Activated CD8-positive, alpha-beta T cell treated with anti-CD3 and anti-CD28 coated beads, Interleukin-2, amount 10 ng/mL, durations not matched to agents 7 days and 5 days (primary cell): ENCODE measurements around the gene KCNK16. TPM values are rescaled to one million over a fixed set of nuclear protein-coding genes. Genes with fewer than 3 reads are reported as not detected.

Experiments
- ATAC-seq: fragments of 150-1000 bp; cut with Tn5 transposase; one replicate; pipeline ENCODE4 v1.10.0; 2021; ENCODE audit warnings: moderate library complexity
- CTCF ChIA-PET: fragments of 350-600 bp; sonication (Branson Sonifier 250); formaldehyde crosslinking; loops from one replicate; lab custom pipeline; 2021; ENCODE audit warnings: antibody characterized with exemption; lab: Charles Lee
- POLR2A ChIA-PET: fragments of 350-600 bp; sonication (Branson Sonifier 250); formaldehyde crosslinking; loops from one replicate; lab custom pipeline; 2021; ENCODE audit warnings: antibody characterized with exemption; lab: Charles Lee
- DNase-seq: peaks from one replicate; pipeline ENCODE4 v3.0.0-alpha.2; 2020
- H3K27ac Mint-ChIP-seq: one replicate; pipeline ENCODE4 v1.8.0; 2021; ENCODE audit warnings: mild to moderate bottlenecking, mixed read lengths
- H3K27me3 Mint-ChIP-seq: one replicate; pipeline ENCODE4 v1.8.0; 2021; ENCODE audit warnings: low read depth, mixed read lengths
- H3K36me3 Mint-ChIP-seq: one replicate; pipeline ENCODE4 v1.8.0; 2021; ENCODE audit warnings: low read depth, mixed read lengths
- H3K4me1 Mint-ChIP-seq: one replicate; pipeline ENCODE4 v1.8.0; 2021; ENCODE audit warnings: low read depth, mixed read lengths
- H3K4me3 Mint-ChIP-seq: one replicate; pipeline ENCODE4 v1.8.0; 2021; ENCODE audit warnings: mild to moderate bottlenecking, mixed read lengths
- H3K9me3 Mint-ChIP-seq: one replicate; pipeline ENCODE4 v1.8.0; 2022; ENCODE audit warnings: mixed read lengths; ENCODE audit not compliant: insufficient read depth
- total RNA-seq, 2 experiments: library from RNA; stranded (reverse); gene quantifications; one replicate each; pipeline ENCODE4 v1.2.3, GENCODE V29; 2021

Gene KCNK16
- not detected for total RNA-seq

DNA sequence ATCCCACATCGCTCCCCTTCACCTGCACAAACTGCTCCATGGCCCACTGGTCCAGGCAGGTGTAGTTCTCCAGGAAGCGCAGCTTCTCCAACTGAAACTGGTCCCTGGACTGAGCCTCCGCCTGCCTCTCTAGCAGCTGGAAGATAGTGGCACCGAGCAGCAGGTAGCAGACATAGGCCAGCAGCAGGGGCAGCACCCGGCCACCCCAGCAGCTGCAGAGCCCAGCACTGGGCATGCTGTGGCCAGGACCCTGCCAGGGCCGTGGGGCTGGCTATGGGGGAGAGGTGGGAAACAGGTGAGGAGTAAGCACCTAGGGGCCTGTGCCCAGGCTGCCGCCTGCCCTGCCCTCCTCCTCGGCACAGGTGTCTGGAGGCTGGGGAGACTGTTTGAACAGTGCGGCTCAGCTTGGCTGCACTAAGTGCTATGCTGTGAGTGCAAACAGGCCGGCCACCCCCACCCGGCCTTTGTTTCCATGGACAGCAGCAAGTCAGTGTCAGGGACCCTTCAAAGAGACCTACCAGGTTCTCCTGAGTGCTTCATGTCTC is at the start of gene KCNK16:
Gene KCNK16 (minus strand): TSS at position 397 of the 545 bp plus-strand sequence. CDS start 162 bp downstream, at position 235.
- Mint-ChIP-seq H3K27me3 (peaks cover 26% of the 10 kb centered on the region), H3K4me1 (no peaks in the 10 kb centered on the region), H3K9me3 (no peaks in the 10 kb centered on the region), H3K36me3 (no peaks in the 10 kb centered on the region), H3K27ac (no peak within 1 kb of the TSS), H3K4me3 (no peak within 1 kb of the TSS)
- DNase-seq = no peak
- POLR2A ChIA-PET = no interaction called here
- no peak for ATAC-seq
- CTCF ChIA-PET = no interaction called here

DNA sequence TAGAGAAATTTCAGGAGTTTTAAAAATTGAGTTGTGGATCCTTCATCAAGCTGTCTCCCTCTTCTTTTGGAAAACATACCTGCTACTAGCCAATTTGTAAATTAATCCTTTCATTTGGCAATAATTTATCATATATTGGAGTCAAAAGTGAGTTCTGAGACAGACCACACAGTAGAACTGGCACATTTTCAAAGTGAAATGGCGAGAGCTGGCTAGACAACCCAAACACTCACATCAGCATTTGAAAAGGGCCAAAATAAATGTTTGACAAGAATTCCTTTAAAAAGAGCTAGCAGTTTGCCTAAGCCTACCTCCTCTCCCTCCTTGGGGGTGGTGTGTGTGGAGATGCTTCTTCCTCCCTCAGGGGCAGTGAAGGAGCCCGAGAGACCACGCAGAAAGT is 47.9 kb upstream of the KCNK16 start:
- ChIA-PET CTCF (interaction anchor here (1.5 kb wide), 1 partner anchor 8 kb away, joined by 4 read pairs; no protein-coding TSS in a partner anchor), POLR2A (interaction anchor here (0.6 to 1.0 kb wide), 2 partner anchors 49 to 1525 kb away, joined by 3 to 4 read pairs; no protein-coding TSS in a partner anchor)
- peaks cover 3% of the 10 kb centered on the region for H3K27me3 Mint-ChIP-seq
- H3K36me3 Mint-ChIP-seq = no peaks in the 10 kb centered on the region
- H3K27ac Mint-ChIP-seq = no peak overlapping the region
- H3K4me1 Mint-ChIP-seq = no peaks in the 10 kb centered on the region
- H3K4me3 Mint-ChIP-seq = no peak overlapping the region
- DNase-seq (no peak), ATAC-seq (no peak)
- H3K9me3 Mint-ChIP-seq = no peaks in the 10 kb centered on the region

DNA sequence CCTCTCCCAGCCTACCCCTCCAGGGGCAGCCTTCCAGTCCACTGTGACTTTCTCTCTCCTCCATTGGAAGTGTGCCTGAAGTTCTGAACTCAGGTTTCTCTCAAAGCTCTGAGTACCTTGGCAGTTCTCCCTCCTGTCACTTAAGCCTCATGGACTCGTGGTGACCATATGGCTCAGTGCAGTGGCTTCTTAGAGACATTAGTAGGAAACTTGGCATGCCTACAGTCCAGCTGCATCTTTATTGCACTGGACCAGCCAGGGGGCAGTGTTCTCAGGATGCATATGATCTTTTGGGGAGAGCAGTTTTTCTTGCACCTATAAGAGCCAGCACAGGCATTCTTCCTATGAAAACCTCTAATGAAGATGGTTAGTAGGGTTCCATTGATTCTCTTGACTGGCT is 47.5 kb upstream of the KCNK16 start:
- ATAC-seq (no peak), DNase-seq (no peak)
- no peaks in the 10 kb centered on the region for H3K4me1 Mint-ChIP-seq
- no peak overlapping the region for H3K27ac Mint-ChIP-seq
- ChIA-PET POLR2A (interaction anchor here (0.6 to 1.0 kb wide), 2 partner anchors 50 to 1525 kb away, joined by 3 to 4 read pairs; no protein-coding TSS in a partner anchor), CTCF (no interaction called here)
- peaks cover 1% of the 10 kb centered on the region for H3K27me3 Mint-ChIP-seq
- H3K4me3 Mint-ChIP-seq = no peak overlapping the region
- no peaks in the 10 kb centered on the region for H3K36me3 Mint-ChIP-seq
- no peaks in the 10 kb centered on the region for H3K9me3 Mint-ChIP-seq

DNA sequence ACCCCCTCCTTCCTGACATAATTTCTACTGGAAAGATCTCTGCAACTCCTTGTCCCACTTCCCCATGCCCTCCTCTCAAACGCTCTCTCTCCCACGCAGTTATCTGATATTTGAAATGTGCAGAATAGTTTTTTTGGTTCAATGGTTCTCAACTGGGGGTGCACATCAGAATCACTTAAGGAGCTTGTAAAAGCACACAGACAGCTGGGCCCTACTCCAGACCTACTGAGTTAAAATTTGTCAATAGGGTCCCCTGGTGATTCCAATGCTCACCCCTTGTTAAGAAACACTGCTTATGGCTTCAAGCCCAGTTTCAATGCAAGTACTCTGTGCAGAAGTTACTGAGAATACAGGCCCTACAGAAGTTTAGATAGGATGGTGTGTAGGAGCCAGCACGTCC is 45.2 kb upstream of the KCNK16 start:
- Mint-ChIP-seq H3K27me3 (no peaks in the 10 kb centered on the region), H3K36me3 (no peaks in the 10 kb centered on the region), H3K4me3 (no peak overlapping the region), H3K27ac (no peak overlapping the region), H3K4me1 (no peaks in the 10 kb centered on the region), H3K9me3 (no peaks in the 10 kb centered on the region)
- CTCF ChIA-PET = no interaction called here
- ATAC-seq (no peak), DNase-seq (no peak)
- POLR2A ChIA-PET = no interaction called here

DNA sequence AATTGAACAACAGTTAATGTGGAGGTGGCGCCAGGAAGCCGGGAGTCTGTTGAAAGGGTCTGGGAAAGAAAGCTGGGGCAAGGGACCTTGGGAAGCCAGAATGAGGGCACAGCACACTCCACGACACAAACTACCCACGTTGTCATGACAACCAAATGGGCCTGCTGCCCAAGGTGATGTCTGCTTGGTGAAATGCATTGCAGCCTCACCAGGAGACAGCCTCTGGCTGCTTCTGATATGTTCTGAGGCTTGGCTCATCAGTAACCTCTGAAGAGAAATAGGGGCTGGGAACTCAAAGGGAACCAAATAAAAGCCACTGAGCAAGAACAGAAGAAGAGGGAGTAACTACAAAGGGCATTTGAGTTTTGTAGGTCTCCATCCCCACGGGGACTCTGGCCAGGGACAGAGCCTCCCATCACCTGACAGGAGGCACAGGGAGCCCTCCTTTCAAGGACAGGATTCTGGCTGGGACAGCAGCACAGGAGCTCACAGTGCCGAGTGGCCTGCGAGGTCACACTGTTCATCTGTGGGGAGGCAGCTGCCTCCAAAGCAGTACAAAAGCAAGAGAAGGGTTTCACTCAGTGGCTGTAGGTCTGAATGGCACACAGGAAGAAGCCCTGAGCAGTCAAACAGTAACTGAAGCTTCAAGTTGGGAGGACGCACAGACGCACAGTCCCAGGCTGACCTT is 44.6 kb upstream of the KCNK16 start:
- Mint-ChIP-seq H3K4me3 (no peak overlapping the region), H3K9me3 (no peaks in the 10 kb centered on the region), H3K27ac (no peak overlapping the region), H3K4me1 (no peaks in the 10 kb centered on the region), H3K27me3 (no peaks in the 10 kb centered on the region), H3K36me3 (no peaks in the 10 kb centered on the region)
- CTCF ChIA-PET = no interaction called here
- POLR2A ChIA-PET = no interaction called here
- ATAC-seq = no peak
- no peak for DNase-seq

DNA sequence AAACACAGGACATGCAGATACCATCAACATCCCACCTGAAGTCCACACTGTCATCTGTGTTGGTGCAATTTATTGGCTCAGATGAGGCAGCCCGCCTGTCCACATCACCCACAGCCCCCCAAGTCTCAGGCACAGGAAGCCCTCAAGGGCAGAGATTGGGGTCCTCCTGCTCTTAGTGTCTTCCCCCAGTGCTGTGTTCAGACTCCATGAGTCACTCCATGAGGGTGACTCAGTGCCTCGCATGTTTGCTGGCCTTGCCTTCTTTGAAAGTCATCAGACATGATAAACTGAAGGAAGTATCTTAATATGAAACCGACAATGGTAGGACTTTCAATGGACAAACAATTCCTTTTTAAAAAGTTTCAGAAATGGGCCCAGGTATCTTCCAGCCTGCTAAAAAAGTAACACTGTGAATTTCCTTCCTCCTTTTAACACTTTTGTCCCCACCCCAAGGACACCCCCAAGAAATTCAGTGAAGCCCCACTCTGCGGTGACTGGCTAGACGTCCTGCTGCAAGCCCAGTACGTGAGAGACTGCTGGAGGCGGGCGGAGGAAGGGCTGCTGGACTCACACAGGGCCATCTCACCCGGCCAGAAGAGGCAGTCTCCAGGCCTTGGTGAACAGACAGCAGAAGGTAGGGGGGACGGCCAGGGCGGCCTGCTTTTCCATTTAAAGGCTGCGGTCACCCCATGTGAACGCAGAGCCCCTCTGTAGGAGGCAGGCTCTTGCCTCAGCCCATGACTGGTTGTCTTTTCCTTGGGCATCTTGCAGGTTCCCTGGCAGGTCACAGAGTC is 43.0 kb upstream of the KCNK16 start:
- DNase-seq (no peak), ATAC-seq (no peak)
- CTCF ChIA-PET = no interaction called here
- POLR2A ChIA-PET = no interaction called here
- Mint-ChIP-seq H3K4me1 (no peaks in the 10 kb centered on the region), H3K4me3 (no peak overlapping the region), H3K9me3 (no peaks in the 10 kb centered on the region), H3K27me3 (no peaks in the 10 kb centered on the region), H3K27ac (no peak overlapping the region), H3K36me3 (no peaks in the 10 kb centered on the region)

DNA sequence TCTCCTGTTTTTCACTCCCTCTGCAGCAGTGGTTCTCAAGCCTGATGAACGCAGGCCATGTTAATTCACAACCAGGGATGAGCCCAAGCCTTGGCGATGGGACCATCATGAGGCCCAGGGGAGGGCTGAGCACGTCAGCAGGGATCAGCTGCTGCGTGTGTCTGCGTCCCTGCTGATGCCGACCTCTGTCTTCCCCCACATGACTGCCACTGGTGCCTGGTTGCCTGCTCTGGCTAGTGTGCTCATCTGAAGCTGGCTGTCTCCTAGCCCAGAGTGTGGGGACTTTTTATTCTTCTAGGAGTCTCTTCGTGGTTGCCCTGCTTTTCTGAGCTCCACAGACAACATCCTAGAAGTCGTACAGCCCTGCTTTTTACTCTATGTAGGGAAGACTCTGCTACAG is 40.8 kb upstream of the KCNK16 start:
- no peaks in the 10 kb centered on the region for H3K36me3 Mint-ChIP-seq
- H3K4me3 Mint-ChIP-seq = no peak overlapping the region
- no peaks in the 10 kb centered on the region for H3K9me3 Mint-ChIP-seq
- DNase-seq = no peak
- no peaks in the 10 kb centered on the region for H3K4me1 Mint-ChIP-seq
- ChIA-PET CTCF (interaction anchor here (1.8 kb wide), 2 partner anchors 8 to 178 kb away, joined by 4 read pairs; no protein-coding TSS in a partner anchor), POLR2A (no interaction called here)
- ATAC-seq = no peak
- no peak overlapping the region for H3K27ac Mint-ChIP-seq
- no peaks in the 10 kb centered on the region for H3K27me3 Mint-ChIP-seq

DNA sequence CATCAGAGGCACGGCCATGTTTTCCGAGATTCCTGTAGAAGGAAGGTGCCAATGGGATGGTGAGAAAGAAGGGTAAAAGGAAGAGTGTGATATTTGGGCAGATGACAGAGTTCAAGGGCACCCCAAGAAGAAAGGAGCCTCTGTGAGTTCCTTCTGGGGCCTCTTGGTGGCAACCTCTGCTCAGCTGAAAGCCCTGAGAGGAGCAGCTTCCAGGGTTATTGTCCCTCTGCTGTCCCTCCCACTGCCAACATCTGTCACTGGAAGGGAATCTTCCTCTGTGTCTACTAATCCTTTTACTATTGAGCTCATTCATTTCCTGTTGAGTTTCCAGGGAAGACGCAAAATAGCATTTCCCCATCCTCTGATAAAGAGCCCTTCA is 40.0 kb upstream of the KCNK16 start:
- Mint-ChIP-seq H3K9me3 (no peaks in the 10 kb centered on the region), H3K4me3 (no peak overlapping the region), H3K27me3 (no peaks in the 10 kb centered on the region), H3K27ac (no peak overlapping the region), H3K4me1 (no peaks in the 10 kb centered on the region), H3K36me3 (no peaks in the 10 kb centered on the region)
- ATAC-seq = no peak
- ChIA-PET CTCF (interaction anchor here (0.8 to 1.8 kb wide), 7 partner anchors 8 to 518 kb away, joined by 3 to 4 read pairs (median 3); no protein-coding TSS in a partner anchor), POLR2A (interaction anchor here (0.6 kb wide), 1 partner anchor 418 kb away, joined by 3 read pairs; no protein-coding TSS in a partner anchor)
- no peak for DNase-seq

DNA sequence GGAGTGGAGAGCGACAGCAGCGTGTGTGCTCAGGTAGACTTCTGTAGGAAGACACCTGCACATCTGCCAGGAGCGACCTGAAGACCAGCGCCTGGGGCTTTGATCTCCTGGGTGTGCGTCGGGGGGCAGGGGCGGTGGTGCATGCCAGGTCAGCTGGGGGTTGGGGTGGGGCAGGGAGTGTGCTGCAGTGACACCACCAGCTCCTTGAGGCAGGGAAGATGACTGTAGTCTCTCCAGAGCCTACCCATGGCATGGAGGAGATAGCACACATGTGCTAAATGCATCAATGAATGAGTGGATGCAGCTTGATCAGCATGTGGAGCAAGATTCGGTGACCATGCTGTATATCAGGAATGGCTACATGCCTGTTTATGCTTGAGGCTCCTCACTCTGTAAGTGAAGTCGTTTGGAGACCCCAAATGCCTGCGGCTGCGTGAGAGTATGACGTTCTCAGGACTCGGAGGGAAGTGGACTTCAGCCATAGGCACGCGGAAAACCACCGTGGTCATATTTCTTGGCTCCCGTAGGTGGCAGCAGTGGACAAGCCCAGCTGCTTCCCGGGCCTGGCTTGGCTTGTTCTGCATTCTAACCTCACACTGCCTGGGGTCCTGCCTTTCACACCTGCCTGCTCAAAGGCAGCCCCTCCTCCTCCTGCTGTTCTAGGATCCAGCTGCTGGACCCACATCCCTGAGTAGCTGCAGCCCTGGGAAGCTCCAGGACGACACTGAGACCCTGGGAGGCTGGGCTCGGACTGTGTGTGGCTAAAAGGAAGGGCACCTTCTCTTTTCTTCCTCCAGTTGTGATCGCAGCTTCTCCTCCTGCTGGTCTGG is 39.4 kb upstream of the KCNK16 start:
- Mint-ChIP-seq H3K9me3 (no peaks in the 10 kb centered on the region), H3K36me3 (no peaks in the 10 kb centered on the region), H3K4me1 (no peaks in the 10 kb centered on the region), H3K27ac (no peak overlapping the region), H3K4me3 (no peak overlapping the region), H3K27me3 (no peaks in the 10 kb centered on the region)
- ATAC-seq (peak; percentile 51), DNase-seq (peak; percentile 58)
- ChIA-PET CTCF (interaction anchor here (0.8 to 1.8 kb wide), 7 partner anchors 9 to 518 kb away, joined by 3 to 4 read pairs (median 3); no protein-coding TSS in a partner anchor), POLR2A (interaction anchor here (0.6 kb wide), 1 partner anchor 418 kb away, joined by 3 read pairs; no protein-coding TSS in a partner anchor)

DNA sequence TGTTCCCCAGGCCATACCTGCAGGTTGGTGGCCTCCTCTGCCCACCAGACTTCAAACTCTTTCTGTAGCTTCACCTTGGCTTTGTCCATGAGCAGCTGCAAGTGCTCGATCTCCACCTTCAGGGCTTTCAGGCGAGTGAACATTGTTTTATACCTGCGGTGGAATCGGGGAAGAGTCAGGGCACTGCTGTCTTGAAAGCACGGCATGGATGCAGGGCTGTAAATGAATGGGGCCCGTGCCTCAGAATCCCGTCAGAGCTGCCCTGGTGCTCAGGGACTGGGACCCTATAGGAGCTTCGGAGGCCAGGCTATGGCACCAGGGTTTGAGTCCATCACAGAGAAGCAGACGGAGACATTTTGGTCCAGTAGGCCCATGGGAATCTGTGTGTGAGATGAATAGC is 37.9 kb upstream of the KCNK16 start:
- no peak for DNase-seq
- Mint-ChIP-seq H3K27me3 (no peaks in the 10 kb centered on the region), H3K4me1 (no peaks in the 10 kb centered on the region), H3K9me3 (no peaks in the 10 kb centered on the region), H3K36me3 (no peaks in the 10 kb centered on the region), H3K27ac (no peak overlapping the region), H3K4me3 (no peak overlapping the region)
- ChIA-PET POLR2A (no interaction called here), CTCF (no interaction called here)
- no peak for ATAC-seq

DNA sequence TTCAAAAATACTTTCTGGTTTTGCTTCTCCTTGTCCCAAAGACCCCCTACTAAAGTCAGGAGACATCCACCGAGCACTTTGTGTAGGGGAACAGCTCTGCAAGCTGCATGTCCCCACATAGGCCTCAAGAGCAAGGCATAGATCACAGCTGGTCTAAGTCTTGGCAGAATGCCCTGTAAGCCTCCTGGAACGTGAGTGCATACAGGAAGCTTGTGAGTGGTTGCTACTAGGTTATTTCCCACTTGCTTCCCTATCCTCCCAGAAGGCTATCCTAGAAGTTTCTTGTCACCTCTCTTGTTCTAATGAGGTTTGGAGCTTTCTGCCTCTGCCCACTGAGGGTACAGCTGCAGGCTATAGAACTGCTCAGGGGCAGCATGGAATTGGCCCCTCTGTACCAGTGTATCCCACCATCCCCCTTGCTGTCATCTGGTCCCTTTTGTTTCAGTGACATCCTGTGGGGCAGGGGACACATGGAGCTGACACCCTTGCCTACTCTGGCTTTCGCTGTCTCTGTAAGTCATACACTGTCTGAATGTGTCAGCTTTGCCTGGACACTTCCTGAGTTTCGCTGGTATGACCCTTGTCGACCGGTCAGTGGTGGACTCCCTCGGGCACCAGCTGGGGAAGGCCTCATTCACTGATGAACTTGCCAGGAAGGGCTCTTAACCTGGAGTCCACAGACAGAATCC is 35.6 kb upstream of the KCNK16 start:
- Mint-ChIP-seq H3K4me3 (no peak overlapping the region), H3K9me3 (no peaks in the 10 kb centered on the region), H3K36me3 (no peaks in the 10 kb centered on the region), H3K27me3 (peaks cover 1% of the 10 kb centered on the region), H3K27ac (no peak overlapping the region), H3K4me1 (no peaks in the 10 kb centered on the region)
- DNase-seq = no peak
- ChIA-PET CTCF (interaction anchor here (2.0 kb wide), 1 partner anchor 11 kb away, joined by 7 read pairs; no protein-coding TSS in a partner anchor), POLR2A (interaction anchor here (0.7 kb wide), 1 partner anchor 129 kb away, joined by 3 read pairs; no protein-coding TSS in a partner anchor)
- ATAC-seq = no peak
